Heart right ventricle (tissue), 16 donors: Measurements from ENCODE around the gene CAGE1. TPM values are rescaled to one million over a fixed set of nuclear protein-coding genes. Genes with fewer than 3 reads are reported as not detected.
A peak's percentile ranks its signal among the peaks of the same experiment; 100 is the strongest.

ENCODE experiments used
- ATAC-seq, 8 donors: fragments of 200-7000 bp; cut with Tn5 transposase; one replicate each; pipeline ENCODE4 v1.9.1; 2020; ENCODE audit warnings: mild to moderate bottlenecking in 8 of 8, moderate library complexity in 8 of 8, moderate number of reproducible peaks in 1 of 8
- DNase-seq, 2 donors: peaks; one replicate each; pipeline ENCODE4 v3.0.0-alpha.2; 2020
- H3K27ac ChIP-seq, 10 donors: fragments of 200-600 bp; sonication (generic) in 2 of 10; one replicate each; pipeline versions ENCODE4 v1.5.0 to v1.8.0; 2020 to 2022; ENCODE audit warnings: mild to moderate bottlenecking in 3 of 10
- H3K27me3 ChIP-seq, 7 donors: fragments of 200-600 bp; one replicate each; pipeline ENCODE4 v1.8.0; 2021 to 2022; ENCODE audit warnings: mild to moderate bottlenecking in 2 of 7
- H3K36me3 ChIP-seq, 9 donors: fragments of 200-600 bp; sonication (generic) in 1 of 9; one replicate each; pipeline versions ENCODE4 v1.5.0 to v1.8.0; 2020 to 2022; ENCODE audit warnings: mild to moderate bottlenecking in 2 of 9
- H3K4me1 ChIP-seq, 9 donors: fragments of 200-600 bp; sonication (generic) in 1 of 9; one replicate each; pipeline versions ENCODE4 v1.5.0 to v1.8.0; 2020 to 2022; ENCODE audit warnings: mild to moderate bottlenecking in 4 of 9
- H3K4me3 ChIP-seq, 10 donors: fragments of 200-600 bp; sonication (generic) in 2 of 10; one replicate each; pipeline versions ENCODE4 v1.5.0 to v1.8.0; 2020 to 2022; ENCODE audit warnings: mild to moderate bottlenecking in 7 of 10, moderate library complexity in 2 of 10
- H3K9me3 ChIP-seq, 11 donors: fragments of 200-600 bp in 10 of 11; sonication (generic) in 2 of 11; one replicate each; pipeline versions ENCODE4 v1.5.0 to v1.8.0; 2013 to 2022; ENCODE audit warnings: mild to moderate bottlenecking in 2 of 11, control low read depth in 1 of 11, moderate library complexity in 1 of 11
- WGBS, 2 donors: extraction: QIAGEN DNeasy Blood & Tissue Kit; methylation state at CpG; one replicate each; pipeline ENCODE4 v1.1.7; 2013; ENCODE audit warnings: inconsistent platforms in 1 of 2; 5-methylcytosine and 5-hydroxymethylcytosine counted together
- intact Hi-C, 10 donors: fragments of 100-400 bp; cut with DNase I; formaldehyde crosslinking; loops; one replicate each; pipeline versions ENCODE4 v1.11.1 to v1.14.2; 2022
- polyA plus RNA-seq, 2 donors: library from polyadenylated mRNA; stranded (reverse); fragments of 200-250 nt; gene quantifications; one replicate each; pipeline ENCODE4 v1.2.3, GENCODE V29; 2013
- total RNA-seq, 10 donors: library from RNA; stranded (reverse); fragmentation: NEBNext Ultra II Directional in 3 of 10; extraction: Animal tissue kit (Norgen Biotek cat#: 25700) in 3 of 10; gene quantifications; one replicate each; pipeline versions ENCODE4 v1.2.1 to v1.2.4, GENCODE V29; 2021 to 2023
- TF ChIP-seq, protein P1 (sequence below), 9 donors: fragments of 200-600 bp; sonication (generic) in 2 of 9; IDR thresholded peaks; one replicate each; pipeline versions ENCODE4 v1.5.0 to v1.8.0; 2021 to 2022; ENCODE audit warnings: antibody characterized with exemption in 9 of 9, mild to moderate bottlenecking in 5 of 9, moderate library complexity in 1 of 9
- donor health status: Arrhythmogenic right ventricular cardiomyopathy.
- donor health status: ischemic (EF 13 %, LVEDD 7.1; RV severe dilation, severe dysfunction).
- donor health status: healthy with polysubstance abuse.
- donor health status: DM: no; HTN: yes; CAD: no.
- donor health status: DM: no; HTN: no; CAD: no.
- donor health status: ischemic (EF 25% LVEDD 6.9; RV normal size, moderate dysfunction).
- donor health status: ischemic (EF 25% LVEDD 5.7; RV mildly dilated, moderate dysfunction).
- donor health status: healthy.
- donor health status: DM: yes; HTN: yes; CAD: no.
- donor health status: Ischemic cardiomyopathy.
- donor health status: ischemic (EF 35%, LVEDD 5.7; RV mildly dilated, moderate dysfunction).
- donor health status: nonischemic (EF 11% LVEDD 7.7; RV severe dilation, severe dysfunction).
- donor health status: DM: yes; HTN: yes; CAD: no.
- donor health status: PGD.
- donor health status: ischemic (EF 29% LVEDD 5.4; RV normal size, mild dysfunction).
- donor health status: nonischemic (EF 23%, LVEDD 6.1; RV moderate dilation, normal function).

The CAGE1 gene
- total and polyA plus RNA-seq, 12 donors = 0.08 to 0.32 TPM; not detected in 10

- Histone ChIP-seq H3K36me3 (peaks cover 0 to 100% (median 71%) of the 10 kb centered on the region in 9 donors), H3K27me3 (no peaks in the 10 kb centered on the region), H3K4me1 (peaks cover 0 to 3% (median 0%) of the 10 kb centered on the region in 9 donors), H3K27ac (no peak overlapping the region), H3K4me3 (no peak overlapping the region), H3K9me3 (no peaks in the 10 kb centered on the region)
- no peak for ATAC-seq
- 90 to 92% methylated on average over 3 of the region's 3 CpGs for WGBS, 2 donors
- intact Hi-C loops = loop anchor here in 2 of 10 donors (10.0 kb wide), 2 partner anchors 106 to 184 kb away; no protein-coding TSS in a partner anchor
- no peak for DNase-seq
- TF ChIP-seq, protein P1, sequence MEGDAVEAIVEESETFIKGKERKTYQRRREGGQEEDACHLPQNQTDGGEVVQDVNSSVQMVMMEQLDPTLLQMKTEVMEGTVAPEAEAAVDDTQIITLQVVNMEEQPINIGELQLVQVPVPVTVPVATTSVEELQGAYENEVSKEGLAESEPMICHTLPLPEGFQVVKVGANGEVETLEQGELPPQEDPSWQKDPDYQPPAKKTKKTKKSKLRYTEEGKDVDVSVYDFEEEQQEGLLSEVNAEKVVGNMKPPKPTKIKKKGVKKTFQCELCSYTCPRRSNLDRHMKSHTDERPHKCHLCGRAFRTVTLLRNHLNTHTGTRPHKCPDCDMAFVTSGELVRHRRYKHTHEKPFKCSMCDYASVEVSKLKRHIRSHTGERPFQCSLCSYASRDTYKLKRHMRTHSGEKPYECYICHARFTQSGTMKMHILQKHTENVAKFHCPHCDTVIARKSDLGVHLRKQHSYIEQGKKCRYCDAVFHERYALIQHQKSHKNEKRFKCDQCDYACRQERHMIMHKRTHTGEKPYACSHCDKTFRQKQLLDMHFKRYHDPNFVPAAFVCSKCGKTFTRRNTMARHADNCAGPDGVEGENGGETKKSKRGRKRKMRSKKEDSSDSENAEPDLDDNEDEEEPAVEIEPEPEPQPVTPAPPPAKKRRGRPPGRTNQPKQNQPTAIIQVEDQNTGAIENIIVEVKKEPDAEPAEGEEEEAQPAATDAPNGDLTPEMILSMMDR (IDR thresholded peaks at IDR 0.05) = no peak
Observed at GRCh38 chr6:7401075-7401474, 11.5 kb upstream of the CAGE1 start.

GRCh38 chr6:7392402-7392801 is 2.9 kb upstream of the CAGE1 start:
- Histone ChIP-seq H3K27ac (no peak overlapping the region), H3K4me3 (no peak overlapping the region), H3K27me3 (no peaks in the 10 kb centered on the region), H3K4me1 (peaks cover 3 to 28% (median 22%) of the 10 kb centered on the region in 9 donors), H3K36me3 (peaks cover 0 to 50% (median 21%) of the 10 kb centered on the region in 9 donors), H3K9me3 (no peaks in the 10 kb centered on the region)
- ATAC-seq = no peak
- intact Hi-C loops = loop anchor here in 2 of 10 donors (10.0 kb wide), 2 partner anchors 118 to 222 kb away; no protein-coding TSS in a partner anchor
- TF ChIP-seq, protein P1 (IDR thresholded peaks at IDR 0.05) = no peak
- DNase-seq = no peak
- 90 to 92% methylated on average over 6 of the region's 6 CpGs for WGBS, 2 donors

DNA sequence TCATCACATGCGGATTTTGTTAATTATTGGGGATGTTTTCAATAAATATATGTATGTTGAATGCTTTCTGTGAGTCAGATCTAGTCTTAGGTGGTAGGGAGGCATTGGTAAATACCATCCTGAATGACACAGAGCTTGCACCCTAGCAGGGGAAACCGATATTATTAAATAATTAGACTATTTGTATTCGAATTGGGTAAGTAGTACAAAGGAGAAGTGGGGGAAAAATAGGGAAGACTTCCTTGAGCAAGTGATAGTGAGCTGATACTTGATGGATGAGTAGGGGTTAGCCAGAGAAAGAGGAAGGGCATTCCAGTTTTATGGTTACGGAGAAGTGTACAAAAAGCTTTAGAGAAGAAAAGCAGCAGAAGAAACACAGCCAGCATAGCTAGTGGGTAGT is 1.6 kb upstream of the CAGE1 start:
- WGBS, 2 donors = 88 to 89% methylated on average over 4 of the region's 4 CpGs
- peak overlapping the region in 2 of 10 donors; percentile 74 to 83 for H3K4me3 ChIP-seq
- peaks cover 0 to 38% (median 15%) of the 10 kb centered on the region in 9 donors for H3K36me3 ChIP-seq
- H3K4me1 ChIP-seq = peaks cover 3 to 28% (median 22%) of the 10 kb centered on the region in 9 donors
- ATAC-seq = no peak
- no peak for DNase-seq
- no peaks in the 10 kb centered on the region for H3K27me3 ChIP-seq
- intact Hi-C loops = loop anchor here in 2 of 10 donors (10.0 kb wide), 2 partner anchors 116 to 224 kb away; no protein-coding TSS in a partner anchor
- H3K9me3 ChIP-seq = no peaks in the 10 kb centered on the region
- H3K27ac ChIP-seq = no peak overlapping the region
- TF ChIP-seq, protein P1 (IDR thresholded peaks at IDR 0.05) = no peak

DNA sequence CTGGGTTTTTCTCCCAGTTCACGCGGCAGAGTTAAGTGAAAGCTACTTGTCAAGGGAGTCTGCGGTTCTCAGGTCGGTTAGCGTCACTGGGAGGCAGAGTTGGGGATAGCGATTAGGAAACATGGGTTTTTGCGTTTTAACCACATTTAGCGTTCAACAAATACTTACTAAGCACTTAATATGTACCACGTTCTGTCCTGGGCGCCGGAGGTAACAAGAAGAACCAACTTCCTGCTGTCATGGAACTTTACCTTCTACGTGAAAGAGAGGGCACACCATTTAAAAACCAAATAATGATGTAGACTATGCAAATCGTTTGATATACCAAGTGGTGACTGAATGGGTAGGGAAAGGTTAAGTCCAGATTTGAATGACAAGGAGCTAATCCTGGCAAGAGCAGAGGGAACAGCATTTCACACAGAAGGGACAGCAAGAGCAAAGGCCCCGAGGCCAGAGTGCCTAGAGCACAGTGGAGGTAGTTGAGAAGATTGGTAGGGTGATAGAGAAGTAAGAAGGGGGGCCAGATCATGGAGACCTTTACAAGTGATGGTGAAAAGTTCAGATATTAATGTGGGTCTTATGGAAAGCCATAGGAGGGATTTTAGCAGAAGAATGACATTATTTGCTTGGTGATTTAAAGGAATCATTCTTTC is 810 bp upstream of the CAGE1 start:
- Histone ChIP-seq H3K9me3 (no peaks in the 10 kb centered on the region), H3K4me1 (peaks cover 3 to 28% (median 22%) of the 10 kb centered on the region in 9 donors), H3K36me3 (peaks cover 0 to 30% (median 7%) of the 10 kb centered on the region in 9 donors), H3K27ac (peak overlapping the region; percentile 49 to 95 (median 90)), H3K27me3 (no peaks in the 10 kb centered on the region), H3K4me3 (peak overlapping the region; percentile 68 to 90 (median 80))
- ATAC-seq (no peak), DNase-seq (no peak)
- intact Hi-C loops = loop anchor here in 2 of 10 donors (10.0 kb wide), 2 partner anchors 116 to 224 kb away; no protein-coding TSS in a partner anchor
- TF ChIP-seq, protein P1 (IDR thresholded peaks at IDR 0.05) = peak in 3 of 9 donors; percentile 2 to 4 (median 4)
- WGBS, 2 donors = 3% methylated on average over 14 of the region's 14 CpGs
